Mucosa of descending colon (tissue), 3 donors: ENCODE data around the gene RANGRF. TPM values are rescaled to one million over a fixed set of nuclear protein-coding genes. Genes with fewer than 3 reads are reported as not detected.

Source experiments
- ATAC-seq: fragments of 200-7000 bp; cut with Tn5 transposase; one replicate; pipeline ENCODE4 v1.9.1; 2020; ENCODE audit warnings: mild to moderate bottlenecking, moderate library complexity
- DNase-seq, 3 donors: peaks; one replicate each; pipeline ENCODE4 v3.0.0-alpha.2; 2020
- H3K36me3 ChIP-seq: fragments of 200-600 bp; one replicate; pipeline ENCODE4 v1.8.0; 2021; ENCODE audit warnings: low read depth, mild to moderate bottlenecking
- H3K4me1 ChIP-seq: fragments of 200-600 bp; one replicate; pipeline ENCODE4 v1.8.0; 2021; ENCODE audit warnings: low read depth, mild to moderate bottlenecking
- H3K4me3 ChIP-seq: fragments of 200-600 bp; one replicate; pipeline ENCODE4 v1.8.0; 2021; ENCODE audit warnings: mild to moderate bottlenecking
- H3K9me3 ChIP-seq: fragments of 200-600 bp; one replicate; pipeline ENCODE4 v1.8.0; 2021; ENCODE audit warnings: mild to moderate bottlenecking
- CTCF ChIP-seq: fragments of 200-600 bp; IDR thresholded peaks from one replicate; pipeline ENCODE4 v1.8.0; 2022; ENCODE audit warnings: antibody characterized with exemption, mild to moderate bottlenecking
- intact Hi-C, 2 donors: fragments of 100-400 bp; cut with DNase I in 1 of 2; cut with micrococcal nuclease in 1 of 2; formaldehyde crosslinking; loops; one replicate each; pipeline versions ENCODE4 v1.11.0 to v1.11.1; 2022; cut with DNase I, micrococcal nuclease
- total RNA-seq, 3 donors: library from RNA; stranded (reverse); fragmentation: NEBNext Ultra II Directional in 2 of 3; extraction: Animal tissue kit (Norgen Biotek cat#: 25700) in 2 of 3; gene quantifications; one replicate each; pipeline versions ENCODE4 v1.2.1 to v1.2.4, GENCODE V29; 2021 to 2023
- donor health status: DM: no; HTN: no; CAD: no; lungs with moderate emphysema.
- donor health status: DM: no; HTN: no; CAD: no.
- donor health status: DM: no; HTN: yes; CAD: no.

Gene RANGRF
- total RNA-seq, 3 donors from 2014 or later, result 11.5 to 26.9 (median 15.5) TPM

- intact Hi-C loops, result no loop called here
- Histone ChIP-seq H3K36me3 (no peaks in the 10 kb centered on the region), H3K4me3 (no peak overlapping the region), H3K9me3 (no peaks in the 10 kb centered on the region), H3K4me1 (no peaks in the 10 kb centered on the region)
- DNase-seq (no peak), ATAC-seq (no peak)
- no peak for TF ChIP-seq CTCF
These were observed 44.8 kb downstream of the RANGRF start for GRCh38 chr17:8333281-8333680.

GRCh38 chr17:8337802-8338752, 49.6 kb downstream of the RANGRF start:
- ATAC-seq (no peak), DNase-seq (no peak)
- Histone ChIP-seq H3K36me3 (no peaks in the 10 kb centered on the region), H3K9me3 (no peaks in the 10 kb centered on the region), H3K4me3 (no peak overlapping the region), H3K4me1 (no peaks in the 10 kb centered on the region)
- intact Hi-C loops, result no loop called here
- no peak for TF ChIP-seq CTCF

- Histone ChIP-seq H3K9me3 (no peaks in the 10 kb centered on the region), H3K4me1 (no peaks in the 10 kb centered on the region), H3K4me3 (no peak overlapping the region), H3K36me3 (no peaks in the 10 kb centered on the region)
- no peak for TF ChIP-seq CTCF
- DNase-seq (no peak), ATAC-seq (no peak)
- intact Hi-C loops, result no loop called here
These were observed 50.3 kb downstream of the RANGRF start for GRCh38 chr17:8338753-8339140.

DNA sequence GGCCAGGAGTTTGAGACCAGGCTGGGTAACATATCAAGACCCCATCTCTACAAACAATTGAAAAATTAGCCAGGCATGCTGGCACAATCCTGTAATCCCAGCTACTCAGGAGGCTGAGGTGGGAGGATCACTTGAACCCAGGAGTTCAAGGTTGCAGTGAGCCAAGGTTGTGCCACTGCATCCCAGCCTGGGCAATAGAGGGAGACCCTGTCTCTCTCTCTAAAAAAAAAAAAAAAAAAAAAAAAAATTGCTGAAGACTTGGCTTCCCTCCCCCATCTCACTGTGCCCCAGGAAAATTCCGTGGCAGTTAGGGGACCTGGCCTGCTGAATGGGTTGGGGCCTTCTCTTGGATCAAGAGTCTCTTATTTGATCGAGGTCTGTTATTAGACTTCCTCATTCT, 51.1 kb downstream of the RANGRF start, which contains the start of gene ODF4:
Gene ODF4, plus strand, starts transcription at position 301 of the 400 bp plus-strand sequence. CDS start 212 bp downstream, outside the sequence.
- Histone ChIP-seq H3K36me3 (no peaks in the 10 kb centered on the region), H3K4me1 (no peaks in the 10 kb centered on the region), H3K4me3 (no peak within 1 kb of the TSS), H3K9me3 (no peaks in the 10 kb centered on the region)
- ATAC-seq (no peak), DNase-seq (no peak)
- no peak for TF ChIP-seq CTCF
- intact Hi-C loops, result no loop called here

Other genes with a start within 250 kb of the RANGRF start
- 1 to 10 TPM in 2 of 3 donors, under 1 TPM in 1; 0.66 to 1.3 (median 1.1) TPM for gene ALOX15B, start 249.6 kb upstream of the RANGRF start, total RNA-seq
- gene ALOX12B, start 201.0 kb upstream of the RANGRF start, total RNA-seq, result under 1 TPM; 0.25 to 0.65 (median 0.49) TPM
- not detected for gene ALOXE3, start 170.2 kb upstream of the RANGRF start, total RNA-seq
- under 1 TPM in 1 of 3 donors, not detected in 2; 0.28 TPM for gene HES7, start 164.6 kb upstream of the RANGRF start, total RNA-seq
- gene PER1, start 136.3 kb upstream of the RANGRF start, total RNA-seq, result 100 to 1,000 TPM in 1 of 3 donors, 10 to 100 TPM in 2; 14.9 to 185 (median 84.0) TPM
- 10 to 100 TPM; 56.4 to 77.2 (median 62.8) TPM for gene VAMP2, start 125.7 kb upstream of the RANGRF start, total RNA-seq
- gene TMEM107, start 112.3 kb upstream of the RANGRF start, total RNA-seq, result 10 to 100 TPM in 1 of 3 donors, 1 to 10 TPM in 2; 8.0 to 19.1 (median 9.6) TPM
- gene BORCS6, start 98.5 kb upstream of the RANGRF start, total RNA-seq, result 10 to 100 TPM; 10.5 to 11.4 (median 11.0) TPM
- gene AURKB, start 78.1 kb upstream of the RANGRF start, total RNA-seq, result 10 to 100 TPM in 1 of 3 donors, 1 to 10 TPM in 2; 5.2 to 27.3 (median 5.7) TPM
- gene CTC1, start 40.6 kb upstream of the RANGRF start, total RNA-seq, result 10 to 100 TPM; 35.6 to 59.6 (median 57.7) TPM
- 10 to 100 TPM; 18.7 to 31.7 (median 30.1) TPM for gene PFAS, start 39.4 kb upstream of the RANGRF start, total RNA-seq
- 10 to 100 TPM in 1 of 3 donors, 1 to 10 TPM in 2; 8.4 to 10.3 (median 9.3) TPM for gene SLC25A35, start 6.7 kb downstream of the RANGRF start, total RNA-seq
- gene ARHGEF15, start 21.6 kb downstream of the RANGRF start, total RNA-seq, result 1 to 10 TPM; 2.1 to 3.0 (median 2.8) TPM
- not detected for gene ODF4, start 51.2 kb downstream of the RANGRF start, total RNA-seq
- 1,000 to 10,000 TPM; 1,217 to 1,361 (median 1,229) TPM for gene RPL26, start 94.5 kb downstream of the RANGRF start, total RNA-seq
- not detected for gene RNF222, start 109.2 kb downstream of the RANGRF start, total RNA-seq
- gene NDEL1, start 147.2 kb downstream of the RANGRF start, total RNA-seq, result 10 to 100 TPM; 57.5 to 80.5 (median 63.6) TPM